CD4-positive, CD25-positive, alpha-beta regulatory T cell (primary cell): ENCODE measurements around the gene LIMS1. TPM values are rescaled to one million over a fixed set of nuclear protein-coding genes. Genes with fewer than 3 reads are reported as not detected.
A peak's percentile ranks its signal among the peaks of the same experiment; 100 is the strongest.
"Not testable (repeated sequence)": the region's sequence is repeated elsewhere in the genome, so short reads cannot be mapped to it uniquely, and the experiment has no call there.

Source experiments
- ATAC-seq, 2 donors: fragments of 150-1000 bp; cut with Tn5 transposase; one replicate each; pipeline ENCODE4 v1.10.0; 2021; ENCODE audit warnings: low read depth in 2 of 2, moderate number of reproducible peaks in 2 of 2, moderate library complexity in 1 of 2
- DNase-seq, 3 donors: peaks; one replicate each; pipeline versions ENCODE4 v3.0.0 to v3.0.0-alpha.2; 2012 to 2022; ENCODE audit warnings: mixed read lengths in 1 of 3
- H3K27ac ChIP-seq: one replicate; pipeline ENCODE4 v1.7.0; 2013; ENCODE audit warnings: mild to moderate bottlenecking, low read length; ENCODE audit not compliant: insufficient read depth, poor library complexity, severe bottlenecking
- H3K27me3 ChIP-seq: one replicate; pipeline ENCODE4 v1.7.0; 2013; ENCODE audit warnings: low read length; ENCODE audit not compliant: control insufficient read depth, insufficient read depth
- H3K36me3 ChIP-seq: one replicate; pipeline ENCODE4 v1.7.0; 2013; ENCODE audit warnings: mild to moderate bottlenecking, low read length, moderate library complexity; ENCODE audit not compliant: control insufficient read depth, insufficient read depth
- H3K4me1 ChIP-seq: 2 replicates; pipeline ENCODE4 v1.7.0; 2013; ENCODE audit warnings: mild to moderate bottlenecking, low read length; ENCODE audit not compliant: insufficient read depth, control insufficient read depth, poor library complexity, severe bottlenecking
- H3K4me3 ChIP-seq: one replicate; pipeline ENCODE4 v1.7.0; 2013; ENCODE audit warnings: low read depth, mild to moderate bottlenecking, low read length, moderate library complexity
- H3K9me3 ChIP-seq, 2 experiments: 1 replicate in 1 of 2; 2 replicates in 1 of 2; pipeline ENCODE4 v1.7.0; 2013; ENCODE audit warnings: low read length in 2 of 2, mild to moderate bottlenecking in 1 of 2, moderate library complexity in 1 of 2; ENCODE audit not compliant: control insufficient read depth in 2 of 2
- H3K27ac Mint-ChIP-seq, 3 donors: one replicate each; pipeline ENCODE4 v1.8.0; 2020 to 2022; ENCODE audit warnings: mild to moderate bottlenecking in 3 of 3, mixed read lengths in 3 of 3, moderate library complexity in 2 of 3
- H3K27me3 Mint-ChIP-seq: one replicate; pipeline ENCODE4 v1.8.0; 2022; ENCODE audit warnings: mild to moderate bottlenecking, mixed read lengths
- H3K36me3 Mint-ChIP-seq: one replicate; pipeline ENCODE4 v1.8.0; 2020; ENCODE audit warnings: mixed read lengths
- H3K4me1 Mint-ChIP-seq, 4 donors: one replicate each; pipeline ENCODE4 v1.8.0; 2020 to 2022; ENCODE audit warnings: mixed read lengths in 4 of 4, mild to moderate bottlenecking in 1 of 4
- H3K4me3 Mint-ChIP-seq, 4 donors: one replicate each; pipeline ENCODE4 v1.8.0; 2020 to 2022; ENCODE audit warnings: mild to moderate bottlenecking in 4 of 4, mixed read lengths in 4 of 4, moderate library complexity in 3 of 4
- H3K9me3 Mint-ChIP-seq, 7 donors: one replicate each; pipeline ENCODE4 v1.8.0; 2020 to 2022; ENCODE audit warnings: mixed read lengths in 7 of 7, mild to moderate bottlenecking in 3 of 7, moderate library complexity in 2 of 7
- polyA plus RNA-seq, 4 donors: library from polyadenylated mRNA; unstranded; fragments of 300-500 nt; fragmentation: Illumina TruSeq; gene quantifications; one replicate each; pipeline ENCODE4 v1.2.3, GENCODE V29; 2021
- total RNA-seq: library from RNA; stranded (reverse); gene quantifications from one replicate; pipeline ENCODE4 v1.2.3, GENCODE V29; 2022

LIMS1 gene
- total and polyA plus RNA-seq, 5 donors from 2014 or later = 109 to 235 (median 158) TPM

DNA sequence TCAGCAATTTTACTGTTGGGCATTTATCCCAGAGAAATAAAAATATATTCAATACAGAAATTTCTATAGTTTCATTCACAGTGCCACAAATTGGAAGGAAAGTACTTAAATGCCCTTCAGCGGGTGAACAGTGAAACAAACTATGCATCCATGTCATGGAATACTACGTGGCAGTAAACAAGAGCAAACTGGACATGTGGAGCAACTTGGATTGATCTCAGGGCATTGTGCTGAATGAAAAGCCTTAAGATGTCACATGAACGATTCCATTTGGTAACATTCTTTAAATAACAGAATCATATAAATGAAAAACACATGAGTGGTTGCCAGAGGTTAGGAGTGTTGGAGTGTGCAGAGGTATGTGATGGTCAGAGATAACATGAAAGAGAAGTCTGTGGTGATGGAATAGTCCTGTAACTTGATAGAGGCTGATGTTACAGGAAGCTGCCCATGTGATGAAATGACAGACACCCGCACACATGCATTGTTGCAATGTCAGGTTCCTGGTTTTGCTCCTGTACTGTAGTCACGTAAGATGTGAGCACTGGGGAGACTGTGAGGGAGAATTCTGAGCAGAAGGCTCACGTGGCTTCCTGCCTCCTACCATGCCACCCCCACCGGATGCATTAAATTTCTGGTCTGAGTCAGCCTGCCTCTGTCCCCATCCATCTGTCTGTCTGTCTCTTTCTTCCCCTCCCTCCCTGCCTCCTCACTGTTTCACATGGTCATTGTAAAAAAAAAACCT, 118.1 kb downstream of the LIMS1 start:
- not testable (repeated sequence) for H3K27me3 ChIP-seq, H3K36me3 Mint-ChIP-seq, H3K27me3 Mint-ChIP-seq, H3K36me3 ChIP-seq, H3K9me3 Mint-ChIP-seq, H3K27ac ChIP-seq, H3K9me3 ChIP-seq
- Mint-ChIP-seq H3K4me1 (peaks cover 20 to 54% (median 44%) of the 10 kb centered on the region in 4 donors), H3K4me3 (peak overlapping the region in 3 of 4 donors; percentile 66 to 70 (median 67)), H3K27ac (peak overlapping the region; percentile 69 to 73 (median 72))
- DNase-seq (peak in 2 of 3 donors; percentile 21 to 79), ATAC-seq (peak; percentile 90 to 94)
- Histone ChIP-seq H3K4me3 (peak overlapping the region; percentile 42), H3K4me1 (peaks cover 21% of the 10 kb centered on the region)

DNA sequence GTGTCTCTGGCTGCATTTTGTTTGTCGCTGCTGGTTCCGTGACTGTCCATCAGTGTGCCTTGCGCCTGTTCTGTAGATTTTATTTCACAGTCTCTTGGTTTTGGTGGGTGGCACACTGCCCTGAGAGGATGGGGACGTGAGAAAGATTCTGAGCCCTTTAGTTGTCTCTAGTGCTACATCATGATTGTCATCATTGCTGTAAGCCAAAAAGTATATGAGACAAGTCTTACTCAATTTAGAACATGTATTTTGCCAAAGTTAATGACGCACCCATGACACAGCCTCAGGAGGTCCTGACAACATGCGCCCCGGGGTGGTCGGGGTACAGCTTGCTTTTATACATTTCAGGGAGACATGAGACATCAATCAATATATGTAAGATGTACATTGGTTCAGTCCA, 119.2 kb downstream of the LIMS1 start:
- not testable (repeated sequence) for H3K27ac Mint-ChIP-seq, H3K27me3 ChIP-seq, DNase-seq, H3K36me3 ChIP-seq, H3K27ac ChIP-seq, H3K36me3 Mint-ChIP-seq, H3K9me3 Mint-ChIP-seq, ATAC-seq, H3K4me3 Mint-ChIP-seq, H3K27me3 Mint-ChIP-seq, H3K4me3 ChIP-seq, H3K9me3 ChIP-seq
- H3K4me1 Mint-ChIP-seq = peaks cover 20 to 45% (median 35%) of the 10 kb centered on the region in 4 donors
- H3K4me1 ChIP-seq = peaks cover 21% of the 10 kb centered on the region

DNA sequence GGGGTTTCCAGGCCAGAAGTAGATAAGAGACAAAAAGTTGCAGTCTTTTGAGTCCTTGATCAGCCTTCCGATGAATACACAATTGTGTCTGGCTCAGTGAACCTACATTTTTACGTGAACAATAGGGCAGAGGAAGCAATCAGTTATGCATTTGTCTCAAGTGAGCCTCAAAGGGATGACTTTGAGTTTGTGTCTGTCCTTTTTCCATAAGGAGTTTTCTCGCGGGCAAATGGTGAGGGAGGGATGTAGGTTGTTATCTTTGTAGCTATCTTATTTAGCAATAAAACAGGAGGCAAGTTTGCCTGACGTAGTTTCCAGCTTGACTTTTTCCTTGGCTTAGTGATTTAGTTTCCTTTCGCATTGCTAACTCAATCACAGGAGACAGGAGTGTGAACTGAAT, 119.6 kb downstream of the LIMS1 start:
- not testable (repeated sequence) for H3K27ac ChIP-seq, H3K4me3 Mint-ChIP-seq, H3K27me3 Mint-ChIP-seq, DNase-seq, H3K27me3 ChIP-seq, H3K36me3 Mint-ChIP-seq, H3K9me3 ChIP-seq, H3K9me3 Mint-ChIP-seq, H3K36me3 ChIP-seq, ATAC-seq, H3K4me3 ChIP-seq
- H3K4me1 ChIP-seq = peaks cover 21% of the 10 kb centered on the region
- peak overlapping the region in 1 of 3 donors; percentile 44 for H3K27ac Mint-ChIP-seq
- peaks cover 20 to 41% (median 32%) of the 10 kb centered on the region in 4 donors for H3K4me1 Mint-ChIP-seq

DNA sequence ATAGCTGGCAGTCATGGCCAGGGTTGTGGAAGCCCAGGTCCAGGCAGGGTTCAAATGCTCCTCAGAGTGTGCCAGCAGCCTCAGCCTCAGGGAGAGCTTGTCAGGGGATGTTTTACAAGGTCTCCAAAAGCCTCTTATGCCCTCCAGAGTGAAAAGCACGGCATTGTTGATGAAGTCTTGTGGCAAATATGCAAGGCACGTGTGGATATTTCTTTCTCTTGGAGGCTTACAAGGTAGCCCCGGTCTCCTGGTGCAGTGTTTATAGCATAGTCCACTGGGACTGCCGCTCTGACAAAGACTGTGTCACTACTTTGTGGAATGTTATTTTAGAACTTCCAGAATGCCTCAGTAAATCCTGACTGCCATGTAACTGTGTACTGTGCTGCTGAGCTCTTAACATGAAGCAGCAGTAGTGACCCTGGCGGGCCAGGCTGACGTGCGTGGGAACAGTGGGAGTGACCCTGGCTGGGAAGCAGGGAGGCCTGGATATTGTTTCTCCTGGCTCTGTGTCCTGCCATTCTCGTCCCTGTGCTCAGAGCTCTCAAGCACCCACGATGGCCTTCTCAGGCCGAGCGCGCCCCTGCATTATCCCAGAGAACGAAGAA, 120.4 kb downstream of the LIMS1 start:
- H3K27ac Mint-ChIP-seq, H3K9me3 Mint-ChIP-seq, H3K9me3 ChIP-seq, H3K27me3 ChIP-seq, H3K4me3 Mint-ChIP-seq, DNase-seq, H3K27me3 Mint-ChIP-seq, H3K27ac ChIP-seq, H3K4me3 ChIP-seq, H3K36me3 Mint-ChIP-seq, ATAC-seq, H3K36me3 ChIP-seq: not testable (repeated sequence)
- H3K4me1 Mint-ChIP-seq = peaks cover 17 to 34% (median 25%) of the 10 kb centered on the region in 4 donors
- H3K4me1 ChIP-seq = peaks cover 20% of the 10 kb centered on the region

DNA sequence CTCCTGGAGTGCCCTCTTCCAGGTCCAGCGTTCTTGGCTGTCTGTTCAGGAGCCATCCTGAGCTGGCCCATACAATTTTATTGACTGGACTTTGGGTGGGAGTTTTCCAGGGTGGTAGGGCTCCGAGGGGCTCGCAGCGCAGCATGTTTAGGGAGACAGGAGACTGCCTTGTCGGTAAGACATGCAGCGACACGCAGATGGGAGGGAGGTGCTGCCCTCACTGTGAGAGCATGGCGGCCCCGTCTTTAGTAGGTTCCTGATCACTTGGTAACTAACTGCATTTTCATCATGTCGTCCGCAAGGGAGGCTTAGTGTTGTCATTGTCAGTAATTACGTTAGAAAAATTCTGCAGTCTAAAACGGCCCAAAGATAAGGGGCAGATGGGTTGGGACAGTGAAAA, 121.0 kb downstream of the LIMS1 start:
- H3K36me3 ChIP-seq, H3K4me3 Mint-ChIP-seq, H3K27ac ChIP-seq, DNase-seq, H3K27me3 Mint-ChIP-seq, H3K9me3 Mint-ChIP-seq, H3K27me3 ChIP-seq, H3K27ac Mint-ChIP-seq, ATAC-seq, H3K36me3 Mint-ChIP-seq, H3K4me3 ChIP-seq, H3K9me3 ChIP-seq: not testable (repeated sequence)
- peaks cover 14% of the 10 kb centered on the region for H3K4me1 ChIP-seq
- H3K4me1 Mint-ChIP-seq = peaks cover 13 to 31% (median 20%) of the 10 kb centered on the region in 4 donors

DNA sequence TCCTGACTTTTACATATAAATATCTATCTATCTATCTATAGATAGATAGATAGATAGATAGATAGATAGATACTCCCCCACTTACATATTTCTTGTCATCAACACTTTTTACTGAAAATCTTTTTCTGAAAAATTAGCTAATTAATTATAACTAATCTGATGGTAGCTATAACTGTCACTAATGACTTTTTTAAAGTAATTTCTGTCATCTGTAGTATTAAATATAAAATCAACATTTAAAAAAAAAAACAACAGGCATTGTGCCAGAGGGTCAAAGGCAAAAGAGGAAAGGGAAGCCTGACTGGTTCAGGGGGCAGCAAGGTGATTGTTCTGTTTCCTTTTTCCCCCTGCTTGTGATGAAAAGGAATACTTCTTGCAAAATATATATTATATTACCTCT, 122.0 kb downstream of the LIMS1 start:
- not testable (repeated sequence) for DNase-seq, H3K9me3 ChIP-seq, H3K27me3 Mint-ChIP-seq, H3K36me3 Mint-ChIP-seq, H3K4me3 Mint-ChIP-seq, H3K36me3 ChIP-seq, H3K27ac ChIP-seq, H3K4me1 ChIP-seq, H3K27ac Mint-ChIP-seq, H3K9me3 Mint-ChIP-seq, ATAC-seq, H3K4me3 ChIP-seq, H3K27me3 ChIP-seq
- H3K4me1 Mint-ChIP-seq = peaks cover 6 to 24% (median 11%) of the 10 kb centered on the region in 4 donors

DNA sequence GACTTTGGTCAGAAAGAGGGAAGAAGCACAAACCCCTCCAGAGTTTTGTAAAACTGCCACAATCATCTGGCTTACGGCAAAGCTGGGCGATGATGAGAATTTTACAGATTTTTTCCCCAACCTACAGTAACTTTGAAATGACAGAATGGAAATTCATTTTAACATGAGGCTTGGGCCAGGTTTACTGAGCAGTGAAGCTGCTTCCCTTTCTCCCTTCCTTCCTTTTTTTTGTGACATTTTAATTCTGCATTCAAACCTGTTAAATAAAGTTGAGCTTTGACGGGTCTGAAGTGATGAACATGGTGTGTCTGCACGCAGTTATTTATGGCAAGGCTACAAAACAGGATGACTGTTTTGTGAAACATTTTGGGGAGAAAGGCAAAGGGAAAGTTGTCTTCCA, 123.2 kb downstream of the LIMS1 start:
- not testable (repeated sequence) for H3K27me3 Mint-ChIP-seq, H3K9me3 Mint-ChIP-seq, H3K4me3 Mint-ChIP-seq, H3K27ac ChIP-seq, H3K9me3 ChIP-seq, H3K36me3 Mint-ChIP-seq, H3K4me3 ChIP-seq, H3K36me3 ChIP-seq, DNase-seq, H3K4me1 ChIP-seq, ATAC-seq, H3K27me3 ChIP-seq, H3K27ac Mint-ChIP-seq
- peaks cover 0 to 18% (median 11%) of the 10 kb centered on the region in 4 donors for H3K4me1 Mint-ChIP-seq

DNA sequence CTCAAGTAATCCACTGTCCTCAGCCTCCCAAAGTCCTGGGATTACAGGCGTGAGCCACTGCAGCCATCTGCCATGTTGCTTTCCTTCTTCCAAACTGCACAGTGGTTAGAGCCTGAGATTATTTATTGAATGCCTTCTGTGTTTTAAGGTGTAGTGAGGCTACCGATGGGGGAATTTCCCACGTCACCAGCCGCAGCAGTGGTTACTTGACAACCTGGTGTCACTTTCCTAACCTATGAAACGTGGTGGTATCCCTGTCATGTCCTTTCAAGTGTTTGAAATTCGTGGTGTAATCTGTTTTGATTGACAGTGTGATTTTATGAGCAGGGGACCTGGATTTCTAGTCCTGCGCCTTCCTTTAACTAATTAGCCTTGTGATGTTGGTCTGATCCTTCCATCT, 124.3 kb downstream of the LIMS1 start:
- H3K27ac Mint-ChIP-seq, H3K4me1 ChIP-seq, ATAC-seq, H3K9me3 Mint-ChIP-seq, H3K27me3 ChIP-seq, H3K36me3 ChIP-seq, H3K9me3 ChIP-seq, DNase-seq, H3K27ac ChIP-seq, H3K4me3 ChIP-seq, H3K27me3 Mint-ChIP-seq, H3K4me3 Mint-ChIP-seq, H3K36me3 Mint-ChIP-seq: not testable (repeated sequence)
- peaks cover 0 to 13% (median 9%) of the 10 kb centered on the region in 4 donors for H3K4me1 Mint-ChIP-seq
